ENCODE measurements around the gene OR2V1. TPM values are rescaled to one million over a fixed set of nuclear protein-coding genes. Genes with fewer than 3 reads are reported as not detected.

OR2V1 gene
- total RNA-seq, 1 experiment from 2014 or later: not detected

- Mint-ChIP-seq H3K27me3 (ENCODE audit: insufficient read depth, unreplicated experiment) (no peaks in the 10 kb centered on the region), H3K36me3 (ENCODE audit: insufficient read depth, unreplicated experiment) (no peaks in the 10 kb centered on the region), H3K27ac (ENCODE audit: low read depth, unreplicated experiment) (no peak overlapping the region), H3K4me1 (ENCODE audit: insufficient read depth, unreplicated experiment) (peaks cover 33% of the 10 kb centered on the region), H3K9me3 (ENCODE audit: unreplicated experiment) (no peaks in the 10 kb centered on the region), H3K4me3 (ENCODE audit: unreplicated experiment) (no peak overlapping the region)
- DNase-seq (ENCODE audit: unreplicated experiment): no peak
- BruUV-seq (replicated peaks): no TSS peak
- ChIA-PET CTCF (interaction anchor here (0.6 to 1.5 kb wide), 3 partner anchors 17 to 298 kb away, joined by 3 to 8 read pairs (median 6); no protein-coding TSS in a partner anchor), POLR2A (interaction anchor here (1.5 kb wide), 1 partner anchor 40 kb away, joined by 3 read pairs; no protein-coding TSS in a partner anchor)
- TF ChIP-seq CTCF (IDR thresholded peaks at IDR 0.05; ENCODE audit: unreplicated experiment): no peak
- intact Hi-C loops (cut with micrococcal nuclease): no loop called here
Observed at GRCh38 chr5:181166812-181167733, 36.1 kb upstream of the OR2V1 start.

GRCh38 chr5:181164076-181164952 lies 33.3 kb upstream of the OR2V1 start:
- Mint-ChIP-seq H3K36me3 (ENCODE audit: insufficient read depth, unreplicated experiment) (peaks cover 6% of the 10 kb centered on the region), H3K4me1 (ENCODE audit: insufficient read depth, unreplicated experiment) (peaks cover 25% of the 10 kb centered on the region), H3K9me3 (ENCODE audit: unreplicated experiment) (no peaks in the 10 kb centered on the region), H3K27ac (ENCODE audit: low read depth, unreplicated experiment) (no peak overlapping the region), H3K27me3 (ENCODE audit: insufficient read depth, unreplicated experiment) (no peaks in the 10 kb centered on the region), H3K4me3 (ENCODE audit: unreplicated experiment) (no peak overlapping the region)
- POLR2A ChIA-PET: interaction anchor here (0.6 to 2.4 kb wide), 4 partner anchors 9 to 362 kb away, joined by 3 to 8 read pairs (median 3); no protein-coding TSS in a partner anchor
- BruUV-seq (replicated peaks): no TSS peak
- DNase-seq (ENCODE audit: unreplicated experiment): peak; percentile 30
- TF ChIP-seq CTCF (IDR thresholded peaks at IDR 0.05; ENCODE audit: unreplicated experiment): no peak
- CTCF ChIA-PET: interaction anchor here (0.6 kb wide), 1 partner anchor 26 kb away, joined by 3 read pairs; no protein-coding TSS in a partner anchor
- intact Hi-C loops (cut with micrococcal nuclease): no loop called here

- TF ChIP-seq CTCF (IDR thresholded peaks at IDR 0.05; ENCODE audit: unreplicated experiment): no peak
- intact Hi-C loops (cut with micrococcal nuclease): no loop called here
- no peak overlapping the region for H3K4me3 Mint-ChIP-seq (ENCODE audit: unreplicated experiment)
- H3K9me3 Mint-ChIP-seq (ENCODE audit: unreplicated experiment): no peaks in the 10 kb centered on the region
- no peak for DNase-seq (ENCODE audit: unreplicated experiment)
- CTCF ChIA-PET: interaction anchor here (0.9 kb wide), 1 partner anchor 10 kb away, joined by 3 read pairs; no protein-coding TSS in a partner anchor
- H3K4me1 Mint-ChIP-seq (ENCODE audit: insufficient read depth, unreplicated experiment): peaks cover 22% of the 10 kb centered on the region
- BruUV-seq (replicated peaks): no TSS peak
- H3K36me3 Mint-ChIP-seq (ENCODE audit: insufficient read depth, unreplicated experiment): peaks cover 6% of the 10 kb centered on the region
- H3K27ac Mint-ChIP-seq (ENCODE audit: low read depth, unreplicated experiment): no peak overlapping the region
- POLR2A ChIA-PET: interaction anchor here (0.6 to 2.4 kb wide), 4 partner anchors 10 to 362 kb away, joined by 3 to 8 read pairs (median 3); no protein-coding TSS in a partner anchor
- no peaks in the 10 kb centered on the region for H3K27me3 Mint-ChIP-seq (ENCODE audit: insufficient read depth, unreplicated experiment)
Observed at GRCh38 chr5:181163487-181164075, 32.6 kb upstream of the OR2V1 start.

All from MCF 10A (cell line).